HG03575 (cell line): ENCODE results near the gene DYSF.

ENCODE experiments used
- ATAC-seq: cut with Tn5 transposase; IDR thresholded peaks from one replicate; pipeline ENCODE4 v1.9.1; 2021; ENCODE audit not compliant: unreplicated experiment, insufficient number of reproducible peaks, low FRiP score; ENCODE audit errors: extremely low read depth

The DYSF gene

DNA sequence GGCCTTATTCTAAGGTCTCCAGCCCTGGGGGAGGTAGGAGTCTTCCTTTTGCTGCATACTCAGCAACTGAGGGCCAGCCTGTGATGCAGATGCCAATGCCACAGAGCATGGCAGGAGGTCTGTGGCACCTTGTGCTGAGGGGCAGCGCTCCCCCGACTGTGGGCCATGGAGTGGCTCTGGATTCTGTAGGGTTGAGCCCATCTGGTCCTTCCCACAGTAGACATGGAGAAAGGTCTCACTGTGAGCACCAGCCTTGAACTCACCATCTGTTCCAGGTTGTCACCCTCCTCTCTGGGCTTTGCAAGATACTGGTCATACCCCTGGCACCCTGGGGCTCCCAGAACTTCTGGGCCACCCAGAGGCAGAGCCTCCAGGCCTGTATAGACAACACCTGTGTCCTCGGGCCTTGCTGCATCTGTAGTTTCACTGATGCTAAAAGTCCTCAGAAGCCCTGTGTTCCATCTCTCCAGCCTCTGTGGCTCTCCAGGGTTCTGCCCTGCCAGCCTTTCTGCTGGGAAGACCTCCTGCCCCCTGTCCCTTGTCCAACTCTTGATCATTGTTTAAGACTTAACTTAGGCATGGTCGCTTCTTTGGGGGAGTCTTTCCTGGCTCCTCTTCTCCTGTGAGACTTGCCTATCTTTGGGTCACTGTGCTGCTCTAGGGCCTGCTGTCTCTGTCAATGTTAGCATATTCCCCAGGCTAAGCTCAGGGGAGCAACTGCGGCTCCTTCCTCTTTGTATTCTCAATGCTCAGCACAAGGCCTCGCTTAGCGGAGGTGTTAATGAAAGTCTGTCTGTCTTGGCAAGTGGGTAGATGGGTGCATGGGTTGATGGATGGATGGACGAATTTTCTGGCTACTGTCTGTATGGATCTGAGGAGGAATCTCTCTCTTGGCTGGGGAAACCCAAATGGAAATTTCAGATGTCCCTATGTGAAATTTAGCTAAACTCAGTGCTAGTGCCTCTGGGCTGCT, 160.9 kb downstream of the DYSF start:
- no peak for ATAC-seq

DNA sequence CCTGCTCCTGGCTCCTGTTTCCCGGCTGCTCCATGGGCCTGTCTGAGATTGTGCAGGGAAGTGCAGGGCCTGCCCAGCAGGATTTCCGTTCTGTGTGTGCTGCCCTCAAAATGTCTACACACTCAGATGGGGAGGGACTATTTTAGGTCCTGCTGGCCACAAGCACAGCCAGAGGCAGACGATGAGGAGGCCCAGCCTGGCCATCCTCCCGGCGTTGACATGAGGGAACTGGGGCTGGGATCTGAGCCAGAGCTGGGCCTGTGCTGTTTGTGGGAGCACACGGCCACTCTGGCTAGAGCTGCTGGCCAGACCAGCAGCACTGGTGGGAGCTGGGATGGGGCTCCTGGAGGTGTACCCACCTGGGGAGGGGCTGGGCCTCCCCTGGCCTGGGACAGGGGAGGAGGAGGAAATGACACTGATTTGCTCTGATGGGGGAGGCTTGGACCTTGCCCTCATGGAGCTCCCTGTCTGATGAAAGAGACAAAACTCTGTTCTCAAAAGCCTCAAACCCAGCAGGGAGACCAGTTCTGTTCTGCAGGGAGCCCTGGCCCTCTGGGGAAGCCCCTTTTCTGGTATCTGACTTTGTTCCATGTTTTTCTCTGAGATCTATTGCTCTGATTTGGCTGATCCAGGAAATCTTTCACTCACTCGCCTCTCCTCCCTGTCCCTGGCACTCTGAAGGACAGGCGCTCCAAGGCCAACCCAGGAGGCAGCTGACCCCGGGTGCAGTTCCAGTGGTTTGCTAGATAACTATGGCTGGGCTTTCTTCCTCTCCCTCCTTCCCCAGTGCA, 161.8 kb downstream of the DYSF start:
- no peak for ATAC-seq

DNA sequence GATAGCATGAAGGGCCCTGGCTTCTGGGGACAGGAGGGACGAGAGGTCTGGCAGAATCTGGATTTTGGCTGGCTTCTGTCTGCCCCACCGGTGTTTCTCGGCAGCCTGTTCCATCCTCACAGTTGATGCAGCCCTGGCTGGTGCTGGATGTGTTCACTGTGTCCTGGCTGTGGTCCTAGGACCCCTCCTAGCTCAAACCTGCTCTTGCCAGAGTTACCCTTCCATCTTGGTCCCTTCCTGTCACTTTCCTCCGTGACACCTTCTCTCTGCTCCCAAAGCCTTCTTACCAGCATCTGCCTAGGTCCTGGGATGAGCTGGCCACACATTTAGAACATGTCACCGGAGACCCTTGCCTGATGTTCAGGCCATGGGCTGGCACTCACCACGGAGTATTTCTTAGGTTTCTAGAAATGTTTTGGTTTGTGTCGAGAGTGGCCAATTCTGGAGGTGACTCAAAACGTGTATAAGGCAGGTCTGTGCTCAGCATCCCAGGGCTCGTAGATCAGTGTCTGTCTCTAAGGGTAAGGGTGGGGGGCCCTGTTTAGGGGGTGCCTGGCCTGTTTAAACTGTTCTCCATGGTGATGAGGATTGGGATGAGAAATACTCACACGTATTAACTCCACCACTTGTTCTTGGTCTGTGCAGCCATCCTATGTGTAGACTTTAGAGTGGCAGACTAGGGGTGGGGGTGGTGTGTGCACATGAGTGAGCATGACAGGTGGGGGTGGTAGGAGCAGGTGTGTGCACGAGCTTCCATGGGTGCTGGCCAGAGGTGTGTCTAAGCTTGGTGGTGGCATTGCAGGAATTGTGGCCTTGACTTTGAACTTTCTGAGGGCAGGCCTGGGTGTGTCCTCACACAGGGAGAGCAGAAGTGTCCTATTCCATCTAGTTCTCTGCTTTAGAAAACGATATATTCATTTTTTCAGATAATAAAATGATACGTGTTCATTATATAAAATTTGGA, 162.7 kb downstream of the DYSF start:
- no peak for ATAC-seq

DNA sequence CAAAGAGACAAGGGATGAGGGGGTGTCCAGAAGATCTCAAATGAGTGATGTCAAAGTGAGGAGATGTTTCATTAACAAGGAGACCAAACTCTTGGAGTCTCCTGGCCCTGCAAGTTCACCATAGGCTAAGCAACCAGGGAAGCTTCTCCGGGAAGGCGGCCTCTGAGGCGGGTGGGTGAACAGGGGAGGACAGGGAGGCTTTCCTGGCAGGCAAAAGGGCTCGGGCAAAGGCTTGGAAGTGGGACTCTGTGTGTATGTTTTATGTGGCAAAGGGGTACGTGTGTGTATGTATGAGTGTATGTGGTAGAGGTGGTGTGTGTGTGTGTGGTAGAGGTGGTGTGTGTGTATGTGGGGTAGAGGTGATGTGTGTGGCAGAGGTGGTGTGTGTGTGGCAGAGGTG, 163.9 kb downstream of the DYSF start:
- ATAC-seq, result no peak

DNA sequence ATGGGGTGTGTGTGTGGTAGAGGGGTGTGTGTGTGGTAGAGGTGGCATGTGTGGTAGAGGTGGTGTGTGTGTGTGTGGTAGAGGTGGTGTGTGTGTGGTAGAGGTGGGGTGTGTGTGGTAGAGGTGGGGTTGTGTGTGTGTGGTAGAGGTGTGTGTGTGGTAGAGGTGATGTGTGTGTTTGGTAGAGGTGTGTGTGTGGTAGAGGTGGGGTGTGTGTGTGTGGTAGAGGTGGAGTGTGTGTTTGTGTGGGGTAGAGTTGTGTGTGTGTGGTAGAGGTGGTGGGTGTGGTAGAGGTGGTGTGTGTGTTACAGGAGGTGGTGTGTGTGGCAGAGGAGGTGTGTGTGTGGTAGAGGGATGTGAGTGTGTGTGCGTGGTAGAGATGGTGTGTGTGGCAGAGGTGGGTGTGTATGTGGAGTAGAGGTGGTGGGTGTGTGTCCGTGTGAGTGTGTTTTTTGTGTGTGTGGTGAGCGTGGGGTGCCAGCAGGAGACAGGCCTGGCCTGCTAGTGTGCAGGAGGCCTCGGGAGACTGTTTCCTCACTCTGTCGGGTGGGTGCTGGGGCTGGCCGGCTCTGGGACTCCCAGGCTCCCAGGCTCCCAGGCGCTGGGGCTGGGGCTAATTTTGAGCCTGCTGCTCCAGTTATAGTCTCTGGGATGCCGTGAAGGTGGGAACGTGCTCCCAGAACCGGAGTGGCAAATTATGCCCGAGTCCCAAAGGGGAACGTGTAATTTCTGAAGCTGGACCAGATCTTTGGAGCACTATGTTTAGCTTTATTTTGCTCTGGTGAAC, 165.2 kb downstream of the DYSF start:
- no peak for ATAC-seq

DNA sequence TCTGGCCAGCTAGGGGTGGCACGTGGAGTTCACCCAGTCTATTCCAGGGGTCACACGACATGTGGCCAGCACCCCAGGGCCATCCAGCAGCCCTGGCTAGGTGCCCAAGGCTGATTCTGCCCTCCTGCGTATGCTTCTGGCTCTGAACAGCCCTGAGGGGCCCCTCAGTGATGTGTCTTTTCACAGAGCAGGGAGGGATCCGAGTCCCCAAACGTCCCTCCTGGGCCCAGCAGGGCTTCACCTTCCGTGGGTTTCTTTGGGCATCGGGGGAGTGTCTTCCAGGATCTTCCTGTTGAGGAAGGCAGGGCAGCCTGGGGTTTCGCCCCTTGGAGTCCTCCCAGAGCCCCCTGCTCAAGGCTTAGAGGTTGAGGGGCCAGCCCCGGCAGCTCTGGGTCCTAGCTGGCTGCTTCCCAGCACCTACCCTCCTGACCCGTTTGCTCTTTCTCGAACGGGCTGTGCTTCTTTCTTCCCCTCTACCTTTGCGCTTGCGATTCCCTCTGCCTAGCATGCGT, 165.9 kb downstream of the DYSF start:
- no peak for ATAC-seq

DNA sequence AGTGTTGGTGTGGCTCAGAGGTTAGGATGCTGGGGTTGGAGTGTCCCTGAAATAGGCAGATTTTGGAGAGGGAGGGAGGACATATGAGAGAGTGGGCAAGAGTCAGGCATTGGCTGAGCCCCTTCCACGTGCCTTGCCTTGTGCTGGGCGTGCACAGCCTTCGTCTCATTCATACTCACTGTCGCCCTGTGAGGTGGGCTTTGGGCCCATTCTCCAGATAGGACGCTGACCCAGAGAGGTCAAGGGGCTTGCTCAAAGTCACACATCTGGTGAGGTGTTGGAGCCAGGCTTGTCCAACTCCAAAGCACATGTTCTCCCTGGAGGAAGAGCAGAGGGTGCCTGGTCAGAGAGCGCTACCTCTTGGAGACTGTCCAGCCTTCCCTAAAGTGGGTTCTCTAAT, 166.8 kb downstream of the DYSF start:
- ATAC-seq, result no peak

DNA sequence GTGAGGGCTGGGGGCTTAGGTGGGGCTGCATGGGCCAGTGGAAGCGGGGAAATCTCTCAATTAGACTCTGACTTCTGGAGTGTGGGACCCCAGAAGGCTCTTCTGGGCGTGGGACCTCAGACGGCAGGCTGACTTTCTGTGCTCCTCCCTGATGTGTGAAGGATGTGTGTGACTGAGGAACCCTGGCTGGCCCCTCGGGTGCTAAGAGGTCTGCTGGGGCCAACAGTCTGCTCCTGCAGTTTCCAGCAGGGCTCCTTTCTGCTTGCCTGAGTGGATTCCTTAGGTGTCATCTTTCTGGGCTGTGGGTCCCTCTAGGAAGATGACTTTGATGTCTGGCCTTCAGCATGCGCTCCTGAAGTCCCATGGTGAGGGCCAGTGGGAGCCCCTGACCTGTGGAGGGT, 167.5 kb downstream of the DYSF start:
- ATAC-seq, result no peak

DNA sequence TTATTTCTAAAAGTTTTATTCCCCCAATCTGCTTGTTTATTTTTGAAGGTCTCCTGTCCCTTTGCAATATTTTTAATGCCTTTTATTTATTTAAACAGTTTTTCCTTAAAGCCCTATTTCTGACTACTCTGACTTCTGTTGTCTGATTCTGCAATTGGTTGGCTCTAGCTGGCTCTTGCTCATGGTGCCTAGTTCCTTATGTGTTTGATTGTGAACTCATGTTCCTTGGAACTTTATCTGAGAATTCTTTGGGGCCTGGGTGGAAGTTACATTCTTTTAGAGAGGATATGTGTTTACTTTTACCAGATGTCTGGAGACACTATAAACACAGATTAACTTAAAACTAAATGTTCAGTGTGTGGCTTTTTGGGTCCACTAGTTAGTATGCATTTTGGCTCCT, 175.9 kb downstream of the DYSF start:
- ATAC-seq, result no peak

DNA sequence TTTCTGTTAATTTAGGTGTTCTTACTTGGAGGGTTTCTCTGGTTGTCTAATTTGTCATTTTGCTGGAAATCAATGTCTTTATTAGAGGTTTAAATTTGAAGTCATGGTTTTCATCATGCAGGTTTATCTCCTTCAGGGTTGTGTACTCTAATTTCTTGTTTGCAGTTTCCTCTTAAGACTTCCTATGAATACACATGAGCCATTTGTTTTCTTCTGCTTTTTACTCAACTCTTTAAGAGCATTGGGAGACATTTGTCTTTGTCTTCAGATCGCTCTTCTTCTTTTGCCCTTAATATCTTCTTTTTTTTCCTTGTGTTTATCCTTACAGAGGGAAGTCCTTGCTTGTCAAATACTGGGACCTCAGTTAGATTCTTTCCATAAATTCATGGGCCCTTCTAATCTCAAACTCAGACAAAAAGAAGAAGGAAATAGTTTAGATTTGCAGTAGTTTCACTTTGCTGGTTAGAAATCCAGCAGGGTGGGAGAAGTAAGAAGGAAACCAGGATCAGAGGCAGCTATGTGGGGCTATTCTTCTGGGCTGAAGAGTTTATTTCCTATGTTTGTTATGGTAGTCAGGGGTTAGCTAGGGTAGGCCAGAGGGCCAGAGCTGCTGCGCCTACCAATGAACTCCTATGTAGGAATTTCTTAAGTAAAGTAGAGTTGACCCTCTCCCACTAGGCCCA, 176.6 kb downstream of the DYSF start:
- no peak for ATAC-seq

DNA sequence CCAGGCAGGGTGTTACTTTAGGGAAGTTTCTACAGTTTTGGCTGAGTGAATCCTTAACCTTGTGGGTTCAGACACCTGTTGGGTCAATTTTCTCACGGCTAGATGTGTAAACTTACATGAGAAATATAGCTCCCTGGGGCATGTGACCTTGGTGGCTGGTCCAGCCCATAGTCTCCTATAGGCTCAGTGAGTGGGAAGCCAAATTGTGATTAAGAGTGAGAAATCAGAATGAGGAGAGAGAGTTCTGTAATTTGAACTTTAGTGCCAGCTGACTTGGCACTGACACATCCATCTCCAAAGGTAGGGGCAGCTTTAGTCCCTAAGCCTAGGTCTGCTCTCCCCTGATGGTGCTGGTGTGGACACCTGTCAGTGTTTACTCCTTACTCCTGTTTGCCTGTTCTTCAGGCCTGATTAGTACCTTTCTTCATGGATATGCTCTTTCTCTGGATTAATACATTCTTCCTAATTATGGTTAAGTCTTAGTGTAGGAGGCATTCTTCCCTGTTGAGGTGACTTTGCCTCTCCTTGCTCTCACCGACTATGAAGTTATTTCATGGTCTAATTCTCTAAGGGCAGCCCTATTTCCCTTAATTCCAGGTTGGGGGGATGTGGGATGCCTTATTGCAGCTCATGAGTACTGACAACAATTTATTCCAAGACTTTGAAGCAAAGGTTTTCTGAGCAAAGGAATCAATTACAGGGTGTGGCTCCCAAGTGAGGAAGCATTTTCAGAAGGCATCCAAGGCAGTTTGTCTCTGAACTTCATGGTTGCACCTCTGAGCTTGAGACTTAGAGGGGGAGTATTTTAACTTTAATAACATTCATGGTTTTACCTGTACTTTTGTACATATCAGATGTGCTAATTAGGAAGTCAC, 177.3 kb downstream of the DYSF start:
- no peak for ATAC-seq

DNA sequence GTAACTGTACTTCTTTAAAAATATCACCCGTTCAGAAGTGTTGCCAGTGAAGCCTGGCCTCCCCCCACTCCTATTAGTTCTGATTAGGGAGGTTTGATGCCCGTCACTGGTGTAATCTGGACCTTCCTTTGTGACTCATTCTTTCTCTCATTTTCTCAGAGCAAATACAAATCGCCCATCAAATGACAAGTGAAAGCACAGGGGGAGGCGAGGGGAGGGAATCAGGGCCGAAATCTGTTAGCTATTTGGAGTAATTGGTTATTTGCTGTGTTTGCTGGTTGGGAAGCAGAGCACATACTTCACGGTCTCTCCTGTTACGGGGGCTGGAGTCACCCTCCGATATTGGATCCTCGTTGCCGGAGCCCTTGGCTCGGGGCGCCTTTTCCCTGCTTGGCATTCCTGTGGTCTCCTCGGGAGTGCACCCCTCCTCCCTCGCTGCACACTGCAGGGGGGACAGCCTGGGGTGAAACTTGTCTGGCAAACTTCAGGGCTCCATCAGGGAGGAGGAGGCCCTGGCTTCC, 178.1 kb downstream of the DYSF start:
- ATAC-seq, result no peak

DNA sequence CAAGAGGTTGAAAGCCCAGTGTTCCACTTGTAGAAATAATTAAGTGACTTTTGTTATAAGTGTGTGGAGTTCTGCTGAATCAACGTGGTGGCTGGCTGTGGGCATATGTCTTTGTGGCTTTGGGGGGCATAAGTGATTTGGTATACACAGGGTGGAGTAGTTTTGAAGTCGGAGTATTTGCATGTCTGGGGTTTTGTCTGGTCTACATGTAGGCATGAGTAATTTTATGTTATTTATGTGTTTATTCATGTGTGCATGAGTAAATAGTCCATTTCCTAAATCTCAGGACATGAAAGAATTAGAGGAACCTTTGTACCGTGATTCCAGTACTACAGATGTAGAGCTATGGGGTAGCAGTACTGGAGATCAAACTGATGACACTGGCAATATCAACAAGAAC, 179.7 kb downstream of the DYSF start:
- no peak for ATAC-seq

DNA sequence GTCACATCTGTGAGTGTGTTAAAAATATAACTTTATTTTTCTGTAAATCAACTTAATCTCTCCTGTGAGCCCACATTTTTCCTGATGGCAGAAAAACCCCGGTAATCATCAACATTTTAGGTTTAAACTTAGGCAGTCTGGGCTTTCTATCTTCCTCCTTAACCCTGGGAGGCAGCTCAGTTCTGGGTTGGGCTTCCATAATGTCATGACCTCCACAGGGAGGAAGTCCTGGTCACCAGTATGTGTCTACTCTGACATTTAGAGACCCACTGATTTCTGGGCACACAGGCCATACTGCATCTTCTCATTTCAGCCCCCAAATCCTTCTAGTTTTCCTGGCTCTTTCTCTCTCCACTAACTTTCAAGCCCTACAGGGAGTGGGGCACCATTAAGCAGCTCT, 181.2 kb downstream of the DYSF start:
- no peak for ATAC-seq

DNA sequence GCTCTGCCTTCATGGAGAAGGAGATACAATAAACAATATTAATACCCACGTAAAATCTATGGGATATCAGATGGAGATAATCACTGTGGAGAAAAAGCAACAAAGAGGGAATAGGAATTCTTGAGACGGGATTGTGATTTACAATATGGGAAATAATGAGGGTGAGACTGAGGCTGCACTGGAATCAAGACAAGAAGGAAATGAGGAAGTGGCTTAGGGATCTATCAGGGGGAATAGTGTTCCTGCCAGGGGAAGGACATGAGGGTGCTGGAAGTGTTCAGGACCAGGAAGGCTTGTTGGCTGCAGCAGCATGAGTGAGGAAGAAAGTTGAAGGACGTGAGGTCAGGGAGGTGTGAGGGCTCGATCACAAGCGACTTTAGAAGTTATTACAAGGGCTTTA, 182.4 kb downstream of the DYSF start:
- no peak for ATAC-seq

DNA sequence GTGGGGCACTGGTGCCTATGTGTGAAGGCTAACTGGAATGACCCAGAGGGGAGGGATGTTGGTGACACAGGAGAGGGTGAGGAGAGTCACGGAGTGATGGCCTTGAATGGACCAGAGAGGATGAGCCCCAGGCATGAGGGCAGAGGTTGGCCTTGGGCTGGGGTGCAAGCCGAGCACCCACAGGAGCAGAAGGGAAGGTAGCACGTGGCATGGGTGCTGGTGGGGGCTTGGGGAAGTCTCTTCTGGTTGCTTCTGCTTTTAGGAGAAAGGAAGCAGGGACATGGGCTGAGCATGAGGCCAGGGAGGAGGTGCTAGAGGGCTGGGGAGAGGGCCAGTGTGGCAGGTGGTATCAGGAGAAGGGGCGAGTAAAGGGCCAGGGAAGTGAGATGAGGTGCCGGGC, 183.8 kb downstream of the DYSF start:
- no peak for ATAC-seq

DNA sequence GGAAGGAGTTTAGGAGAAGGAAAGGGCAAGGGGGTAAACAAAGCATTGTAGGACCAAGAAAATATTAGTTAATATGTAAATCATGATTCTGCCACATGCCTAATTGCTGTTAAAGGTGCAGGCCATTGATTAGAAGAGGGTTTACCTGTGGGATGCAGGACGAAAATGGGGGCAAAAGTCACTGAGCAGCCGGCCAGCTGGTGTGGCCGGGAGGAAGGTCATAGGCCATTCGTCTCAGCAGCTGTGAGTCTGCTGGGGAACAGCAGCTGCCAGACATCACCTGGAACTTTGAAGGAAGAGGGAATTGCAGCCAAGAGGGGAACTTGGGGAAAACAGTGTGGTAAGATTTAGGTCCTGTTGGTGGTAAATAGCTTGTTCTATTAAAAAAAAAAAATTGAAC, 184.4 kb downstream of the DYSF start:
- ATAC-seq, result no peak
